CD4-positive, alpha-beta memory T cell (primary cell): Measurements from ENCODE around the gene DCUN1D3. TPM values are rescaled to one million over a fixed set of nuclear protein-coding genes. Genes with fewer than 3 reads are reported as not detected.

Source experiments
- CTCF ChIA-PET: fragments of 350-600 bp; sonication (Branson Sonifier 250); formaldehyde crosslinking; loops from one replicate; lab custom pipeline; 2021; ENCODE audit warnings: inconsistent platforms; ENCODE audit not compliant: partially characterized antibody; lab: Charles Lee
- POLR2A ChIA-PET: fragments of 350-600 bp; sonication (Branson Sonifier 250); formaldehyde crosslinking; loops from one replicate; lab custom pipeline; 2021; ENCODE audit not compliant: partially characterized antibody; lab: Charles Lee
- DNase-seq, 5 donors: peaks; one replicate each; pipeline versions ENCODE4 v3.0.0 to v3.0.0-alpha.2; 2020 to 2022; ENCODE audit warnings: mixed read lengths in 1 of 5
- H3K27ac ChIP-seq: one replicate; pipeline ENCODE4 v1.7.0; 2013; ENCODE audit warnings: low read depth, low read length
- H3K27me3 ChIP-seq: 2 replicates; pipeline ENCODE4 v1.7.0; 2013; ENCODE audit warnings: mild to moderate bottlenecking, low read length, moderate library complexity; ENCODE audit not compliant: insufficient read depth
- H3K36me3 ChIP-seq: 2 replicates; pipeline ENCODE4 v1.7.0; 2013; ENCODE audit warnings: mild to moderate bottlenecking, low read length, moderate library complexity; ENCODE audit not compliant: insufficient read depth
- H3K4me1 ChIP-seq: 2 replicates; pipeline ENCODE4 v1.7.0; 2013; ENCODE audit warnings: mild to moderate bottlenecking, low read length, moderate library complexity; ENCODE audit not compliant: insufficient read depth
- H3K4me3 ChIP-seq, 2 donors: one replicate each; pipeline ENCODE4 v1.7.0; 2013; ENCODE audit warnings: low read length in 2 of 2, mild to moderate bottlenecking in 1 of 2
- H3K9me3 ChIP-seq, 2 donors: one replicate each; pipeline ENCODE4 v1.7.0; 2013; ENCODE audit warnings: low read length in 2 of 2, control low read depth in 1 of 2; ENCODE audit not compliant: control insufficient read depth in 1 of 2
- H3K27ac Mint-ChIP-seq, 7 donors: one replicate each; pipeline ENCODE4 v1.8.0; 2020 to 2021; ENCODE audit warnings: mixed read lengths in 7 of 7, mild to moderate bottlenecking in 6 of 7, inconsistent platforms in 3 of 7, moderate library complexity in 3 of 7
- H3K27me3 Mint-ChIP-seq, 2 donors: one replicate each; pipeline ENCODE4 v1.8.0; 2020 to 2021; ENCODE audit warnings: mixed read lengths in 2 of 2
- H3K36me3 Mint-ChIP-seq, 2 donors: one replicate each; pipeline ENCODE4 v1.8.0; 2020 to 2021; ENCODE audit warnings: mixed read lengths in 2 of 2, inconsistent platforms in 1 of 2, mild to moderate bottlenecking in 1 of 2
- H3K4me1 Mint-ChIP-seq, 4 donors: one replicate each; pipeline ENCODE4 v1.8.0; 2020 to 2021; ENCODE audit warnings: mixed read lengths in 4 of 4, mild to moderate bottlenecking in 1 of 4
- H3K4me3 Mint-ChIP-seq, 8 donors: one replicate each; pipeline ENCODE4 v1.8.0; 2020 to 2021; ENCODE audit warnings: mixed read lengths in 8 of 8, mild to moderate bottlenecking in 7 of 8, moderate library complexity in 6 of 8, inconsistent platforms in 3 of 8
- H3K9me3 Mint-ChIP-seq, 8 donors: one replicate each; pipeline ENCODE4 v1.8.0; 2020 to 2021; ENCODE audit warnings: mixed read lengths in 8 of 8, mild to moderate bottlenecking in 5 of 8, inconsistent platforms in 3 of 8, moderate library complexity in 1 of 8
- intact Hi-C: fragments of 100-400 bp; cut with micrococcal nuclease; formaldehyde crosslinking; loops from one replicate; pipeline ENCODE4 v1.15.1; 2023
- polyA plus RNA-seq, 2 donors: library from polyadenylated mRNA; unstranded; fragments of 300-500 nt; fragmentation: Illumina TruSeq; gene quantifications; one replicate each; pipeline ENCODE4 v1.2.3, GENCODE V29; 2021
- total RNA-seq, 2 experiments: library from RNA; stranded (reverse); gene quantifications; one replicate each; pipeline ENCODE4 v1.2.3, GENCODE V29; 2021

Gene DCUN1D3
- total and polyA plus RNA-seq, 4 experiments from 2014 or later: 0.11 to 7.5 (median 3.7) TPM

GRCh38 chr16:20874088-20874581 is 26.0 kb downstream of the DCUN1D3 start:
- H3K27ac ChIP-seq: peak overlapping the region; percentile 47
- CTCF ChIA-PET: interaction anchor here (0.7 to 6.9 kb wide), 21 partner anchors 8 to 286 kb away, joined by 3 to 113 read pairs (median 4); partner anchors contain the start of genes DCUN1D3 and LYRM1

GRCh38 chr16:20873331-20873730 is 26.8 kb downstream of the DCUN1D3 start:
- CTCF ChIA-PET: interaction anchor here (1.9 to 6.9 kb wide), 5 partner anchors 10 to 27 kb away, joined by 7 to 113 read pairs (median 10); partner anchors contain the start of genes DCUN1D3 and LYRM1

More at GRCh38 chr16:20874088-20874581, 26.0 kb downstream of the DCUN1D3 start:
- Histone ChIP-seq H3K27me3 (no peaks in the 10 kb centered on the region), H3K4me3 (peak overlapping the region in 1 of 2 donors; percentile 17), H3K36me3 (no peaks in the 10 kb centered on the region), H3K4me1 (peaks cover 39% of the 10 kb centered on the region), H3K9me3 (no peaks in the 10 kb centered on the region)
- intact Hi-C loops: loop anchor here (1.0 kb wide), 1 partner anchor 24 kb away; no protein-coding TSS in a partner anchor
- H3K36me3 Mint-ChIP-seq: peaks cover 4 to 6% of the 10 kb centered on the region in 2 donors
- H3K4me3 Mint-ChIP-seq: peak overlapping the region; percentile 61 to 87 (median 77)
- no peaks in the 10 kb centered on the region for H3K27me3 Mint-ChIP-seq
- POLR2A ChIA-PET: interaction anchor here (0.8 to 2.9 kb wide), 7 partner anchors 10 to 404 kb away, joined by 3 to 30 read pairs (median 6); partner anchors contain the start of genes CRYM, DCUN1D3 and LYRM1
- H3K4me1 Mint-ChIP-seq: peaks cover 34 to 52% (median 37%) of the 10 kb centered on the region in 4 donors
- peaks cover 0 to 1% (median 0%) of the 10 kb centered on the region in 8 donors for H3K9me3 Mint-ChIP-seq
- no peak for DNase-seq
- peak overlapping the region; percentile 81 to 96 (median 89) for H3K27ac Mint-ChIP-seq

GRCh38 chr16:20871941-20872815 is 28.0 kb downstream of the DCUN1D3 start:
- Histone ChIP-seq H3K27me3 (no peaks in the 10 kb centered on the region), H3K9me3 (no peaks in the 10 kb centered on the region), H3K36me3 (no peaks in the 10 kb centered on the region), H3K4me1 (peaks cover 39% of the 10 kb centered on the region), H3K4me3 (no peak overlapping the region), H3K27ac (no peak overlapping the region)
- ChIA-PET POLR2A (interaction anchor here (0.5 kb wide), 1 partner anchor 19 kb away, joined by 3 read pairs; no protein-coding TSS in a partner anchor), CTCF (interaction anchor here (2.9 to 6.9 kb wide), 3 partner anchors 14 to 27 kb away, joined by 10 to 113 read pairs (median 26); partner anchors contain the start of genes DCUN1D3 and LYRM1)
- peaks cover 0 to 6% of the 10 kb centered on the region in 2 donors for H3K36me3 Mint-ChIP-seq
- DNase-seq: no peak
- H3K4me1 Mint-ChIP-seq: peaks cover 29 to 39% (median 35%) of the 10 kb centered on the region in 4 donors
- peaks cover 0 to 1% (median 0%) of the 10 kb centered on the region in 8 donors for H3K9me3 Mint-ChIP-seq
- peak overlapping the region; percentile 47 to 93 (median 66) for H3K27ac Mint-ChIP-seq
- intact Hi-C loops: no loop called here
- no peaks in the 10 kb centered on the region for H3K27me3 Mint-ChIP-seq
- H3K4me3 Mint-ChIP-seq: peak overlapping the region in 1 of 8 donors; percentile 52

More at GRCh38 chr16:20873331-20873730, 26.8 kb downstream of the DCUN1D3 start:
- no peaks in the 10 kb centered on the region for H3K27me3 Mint-ChIP-seq
- intact Hi-C loops: no loop called here
- Histone ChIP-seq H3K27me3 (no peaks in the 10 kb centered on the region), H3K36me3 (no peaks in the 10 kb centered on the region), H3K9me3 (no peaks in the 10 kb centered on the region), H3K4me1 (peaks cover 39% of the 10 kb centered on the region), H3K4me3 (no peak overlapping the region), H3K27ac (peak overlapping the region; percentile 47)
- POLR2A ChIA-PET: interaction anchor here (1.8 to 2.9 kb wide), 2 partner anchors 27 to 28 kb away, joined by 6 to 30 read pairs; partner anchors contain the start of genes DCUN1D3 and LYRM1
- H3K4me1 Mint-ChIP-seq: peaks cover 32 to 44% (median 35%) of the 10 kb centered on the region in 4 donors
- peaks cover 3 to 6% of the 10 kb centered on the region in 2 donors for H3K36me3 Mint-ChIP-seq
- H3K27ac Mint-ChIP-seq: peak overlapping the region; percentile 81 to 96 (median 89)
- peak overlapping the region in 5 of 8 donors; percentile 17 to 87 (median 75) for H3K4me3 Mint-ChIP-seq
- no peak for DNase-seq
- H3K9me3 Mint-ChIP-seq: peaks cover 0 to 1% (median 0%) of the 10 kb centered on the region in 8 donors

- Mint-ChIP-seq H3K27ac (peak overlapping the region in 1 of 7 donors; percentile 52), H3K4me3 (no peak overlapping the region), H3K27me3 (no peaks in the 10 kb centered on the region), H3K36me3 (peaks cover 0 to 6% of the 10 kb centered on the region in 2 donors), H3K4me1 (peaks cover 28 to 44% (median 38%) of the 10 kb centered on the region in 4 donors), H3K9me3 (peaks cover 0 to 1% (median 0%) of the 10 kb centered on the region in 8 donors)
- CTCF ChIA-PET: interaction anchor here (6.9 kb wide), 1 partner anchor 20 kb away, joined by 113 read pairs; no protein-coding TSS in a partner anchor
- H3K9me3 ChIP-seq: no peaks in the 10 kb centered on the region
- intact Hi-C loops: no loop called here
- H3K4me3 ChIP-seq: no peak overlapping the region
- no peaks in the 10 kb centered on the region for H3K36me3 ChIP-seq
- no peak for DNase-seq
- H3K4me1 ChIP-seq: peaks cover 40% of the 10 kb centered on the region
- no peak overlapping the region for H3K27ac ChIP-seq
- POLR2A ChIA-PET: no interaction called here
- H3K27me3 ChIP-seq: no peaks in the 10 kb centered on the region
These were observed 28.9 kb downstream of the DCUN1D3 start for GRCh38 chr16:20871258-20871657.

- Histone ChIP-seq H3K36me3 (no peaks in the 10 kb centered on the region), H3K4me1 (peaks cover 43% of the 10 kb centered on the region), H3K4me3 (no peak overlapping the region), H3K27ac (no peak overlapping the region), H3K27me3 (no peaks in the 10 kb centered on the region), H3K9me3 (no peaks in the 10 kb centered on the region)
- H3K4me1 Mint-ChIP-seq: peaks cover 23 to 43% (median 33%) of the 10 kb centered on the region in 4 donors
- intact Hi-C loops: no loop called here
- ChIA-PET CTCF (interaction anchor here (6.9 kb wide), 1 partner anchor 19 kb away, joined by 113 read pairs; no protein-coding TSS in a partner anchor), POLR2A (no interaction called here)
- H3K4me3 Mint-ChIP-seq: no peak overlapping the region
- peaks cover 0 to 1% (median 0%) of the 10 kb centered on the region in 8 donors for H3K9me3 Mint-ChIP-seq
- no peak for DNase-seq
- H3K36me3 Mint-ChIP-seq: peaks cover 0 to 6% of the 10 kb centered on the region in 2 donors
- peak overlapping the region in 2 of 7 donors; percentile 20 to 62 for H3K27ac Mint-ChIP-seq
- no peaks in the 10 kb centered on the region for H3K27me3 Mint-ChIP-seq
These were observed 29.9 kb downstream of the DCUN1D3 start for GRCh38 chr16:20870122-20870820.

- ChIA-PET POLR2A (interaction anchor here (0.6 kb wide), 1 partner anchor 642 kb away, joined by 3 read pairs; no protein-coding TSS in a partner anchor), CTCF (no interaction called here)
- Histone ChIP-seq H3K9me3 (no peaks in the 10 kb centered on the region), H3K4me1 (peaks cover 29% of the 10 kb centered on the region), H3K36me3 (no peaks in the 10 kb centered on the region), H3K27ac (no peak overlapping the region), H3K27me3 (no peaks in the 10 kb centered on the region), H3K4me3 (no peak overlapping the region)
- Mint-ChIP-seq H3K4me1 (peaks cover 18 to 33% (median 26%) of the 10 kb centered on the region in 4 donors), H3K27ac (peak overlapping the region in 2 of 7 donors; percentile 7 to 52), H3K27me3 (no peaks in the 10 kb centered on the region), H3K4me3 (no peak overlapping the region), H3K9me3 (no peaks in the 10 kb centered on the region), H3K36me3 (peaks cover 0 to 6% of the 10 kb centered on the region in 2 donors)
- intact Hi-C loops: no loop called here
- DNase-seq: no peak
These were observed 31.3 kb downstream of the DCUN1D3 start for GRCh38 chr16:20868890-20869289.
